ENCODE measurements around the gene PAIP2.
"Not testable (repeated sequence)": the region's sequence is repeated elsewhere in the genome, so short reads cannot be mapped to it uniquely, and the experiment has no call there.

The PAIP2 gene

DNA sequence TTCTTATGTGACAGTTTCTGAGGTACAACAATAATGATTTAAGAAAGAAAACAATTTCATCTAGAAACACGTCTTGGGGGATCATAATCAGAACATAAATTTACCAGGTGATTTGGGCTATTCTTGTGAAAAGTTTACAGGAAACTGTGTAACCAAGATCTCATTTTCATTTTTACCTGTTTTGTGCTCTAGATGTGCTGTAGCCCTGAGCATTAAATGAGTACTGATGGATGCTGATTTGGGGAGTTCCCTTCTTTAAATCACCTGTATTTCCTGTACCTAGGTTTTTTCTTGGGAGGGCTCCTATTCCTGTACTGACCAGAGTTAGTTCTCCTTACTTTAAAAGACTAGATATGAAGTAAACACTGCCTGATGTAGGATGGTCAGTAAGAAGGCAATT lies 35.5 kb upstream of the PAIP2 start:
- H3K4me3 ChIP-seq (ENCODE audit: low read length): no peak overlapping the region
- DNase-seq (ENCODE audit: low read depth): no peak
- TF ChIP-seq, protein P1, sequence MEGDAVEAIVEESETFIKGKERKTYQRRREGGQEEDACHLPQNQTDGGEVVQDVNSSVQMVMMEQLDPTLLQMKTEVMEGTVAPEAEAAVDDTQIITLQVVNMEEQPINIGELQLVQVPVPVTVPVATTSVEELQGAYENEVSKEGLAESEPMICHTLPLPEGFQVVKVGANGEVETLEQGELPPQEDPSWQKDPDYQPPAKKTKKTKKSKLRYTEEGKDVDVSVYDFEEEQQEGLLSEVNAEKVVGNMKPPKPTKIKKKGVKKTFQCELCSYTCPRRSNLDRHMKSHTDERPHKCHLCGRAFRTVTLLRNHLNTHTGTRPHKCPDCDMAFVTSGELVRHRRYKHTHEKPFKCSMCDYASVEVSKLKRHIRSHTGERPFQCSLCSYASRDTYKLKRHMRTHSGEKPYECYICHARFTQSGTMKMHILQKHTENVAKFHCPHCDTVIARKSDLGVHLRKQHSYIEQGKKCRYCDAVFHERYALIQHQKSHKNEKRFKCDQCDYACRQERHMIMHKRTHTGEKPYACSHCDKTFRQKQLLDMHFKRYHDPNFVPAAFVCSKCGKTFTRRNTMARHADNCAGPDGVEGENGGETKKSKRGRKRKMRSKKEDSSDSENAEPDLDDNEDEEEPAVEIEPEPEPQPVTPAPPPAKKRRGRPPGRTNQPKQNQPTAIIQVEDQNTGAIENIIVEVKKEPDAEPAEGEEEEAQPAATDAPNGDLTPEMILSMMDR (IDR thresholded peaks at IDR 0.05; ENCODE audit: insufficient read depth, low read depth, low read length, missing control alignments): no peak

DNA sequence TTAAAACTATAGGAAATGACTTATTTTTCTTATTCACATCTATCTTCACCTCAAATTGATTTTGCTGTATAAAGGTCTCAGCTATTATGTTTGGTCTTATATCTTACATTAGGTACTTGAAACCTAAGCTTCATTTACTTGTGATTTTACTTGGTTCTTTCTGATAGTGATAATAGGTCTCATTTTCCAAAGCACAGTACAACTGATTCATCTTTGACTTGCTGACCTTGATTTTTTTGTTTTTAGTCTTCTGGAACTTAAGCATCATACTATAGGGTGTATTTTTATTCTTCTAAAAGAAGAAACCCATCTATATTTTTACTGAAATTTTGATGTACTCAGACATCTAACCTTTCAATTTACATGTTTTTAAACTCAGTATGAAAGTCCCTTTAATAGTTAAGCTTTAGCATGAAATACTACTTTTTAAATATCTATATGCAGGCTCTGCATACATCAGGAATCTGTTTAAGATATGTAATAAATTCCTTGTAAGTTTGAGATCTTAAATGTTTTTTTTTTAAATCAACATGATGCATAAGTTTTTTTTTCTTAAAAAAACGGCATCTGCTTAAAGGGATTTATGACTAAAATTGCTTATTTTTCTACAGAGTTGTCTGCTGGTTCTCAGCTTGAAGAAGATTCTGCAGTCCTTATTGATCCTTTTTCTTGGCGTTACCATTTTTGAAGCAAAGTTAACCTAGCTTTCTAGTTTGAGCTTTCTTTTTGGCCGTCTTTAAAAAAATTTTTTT lies 34.9 kb upstream of the PAIP2 start:
- no peak overlapping the region for H3K4me3 ChIP-seq (ENCODE audit: low read length)
- no peak for DNase-seq (ENCODE audit: low read depth)
- TF ChIP-seq, protein P1 (IDR thresholded peaks at IDR 0.05; ENCODE audit: insufficient read depth, low read depth, low read length, missing control alignments): no peak

DNA sequence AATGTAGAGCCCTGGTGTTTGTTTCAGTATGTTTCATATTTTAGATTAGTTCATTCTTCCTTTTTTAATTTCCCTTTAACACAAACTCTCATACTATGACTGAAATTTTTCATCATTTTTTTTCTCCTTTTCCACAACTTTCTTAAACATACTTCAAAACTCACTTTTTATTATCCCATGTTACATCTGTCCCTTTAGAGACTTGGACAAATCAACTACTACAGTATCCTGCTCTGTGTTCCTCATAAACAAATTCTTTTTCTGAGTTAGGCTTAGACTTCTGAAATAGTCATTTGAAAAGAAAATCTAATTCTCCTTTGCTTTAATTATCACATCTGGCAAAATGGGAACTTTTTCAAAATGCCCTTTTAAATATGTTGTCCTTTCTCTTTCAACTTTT lies 32.9 kb upstream of the PAIP2 start:
- TF ChIP-seq, protein P1 (IDR thresholded peaks at IDR 0.05; ENCODE audit: insufficient read depth, low read depth, low read length, missing control alignments): no peak
- DNase-seq (ENCODE audit: low read depth): no peak

DNA sequence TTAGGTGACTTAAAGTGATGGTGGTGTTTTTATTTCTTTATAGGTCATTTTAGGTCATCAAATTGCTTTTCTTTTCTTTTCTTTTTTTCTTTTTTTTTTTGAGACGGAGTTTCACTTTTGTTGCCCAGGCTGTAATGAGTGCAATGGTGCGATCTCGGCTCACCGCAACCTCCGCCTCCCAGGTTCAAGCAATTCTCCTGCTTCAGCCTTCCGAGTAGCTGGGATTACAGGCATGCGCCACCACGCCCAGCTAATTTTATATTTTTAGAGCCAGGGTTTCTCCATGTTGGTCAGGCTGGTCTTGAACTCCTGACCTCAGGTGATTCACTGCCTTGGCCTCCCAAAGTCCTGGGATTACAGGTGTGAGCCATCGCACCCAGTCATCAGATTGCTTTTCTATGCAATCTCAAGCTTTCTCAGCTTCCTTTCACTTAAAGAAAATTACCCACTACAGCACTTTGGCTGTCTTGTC lies 30.9 kb upstream of the PAIP2 start:
- H3K4me3 ChIP-seq (ENCODE audit: low read length): not testable (repeated sequence)
- peak; percentile 72 for DNase-seq (ENCODE audit: low read depth)

More for the DNA sequence above, 32.9 kb upstream of the PAIP2 start:
- H3K4me3 ChIP-seq (ENCODE audit: low read length): no peak overlapping the region

DNA sequence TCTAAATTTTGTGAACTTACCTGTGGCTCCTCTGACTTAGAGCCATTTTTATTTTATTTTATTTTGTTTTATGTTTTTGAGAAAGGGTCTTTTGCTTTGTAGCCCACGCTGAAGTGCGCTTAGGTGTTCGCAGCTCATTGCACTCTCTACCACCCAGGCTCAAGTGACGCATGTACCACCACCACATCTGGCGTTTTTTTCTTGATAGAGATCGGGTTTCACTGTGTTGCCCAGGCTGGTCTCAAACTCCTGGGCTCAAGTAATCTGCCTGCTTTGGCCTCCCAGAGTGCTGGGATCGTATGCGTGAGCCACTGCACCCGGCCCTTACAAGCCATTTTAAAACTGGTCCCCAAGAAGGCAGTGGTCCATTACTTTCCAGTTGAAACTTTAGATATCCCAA lies 29.6 kb upstream of the PAIP2 start:
- TF ChIP-seq, protein P1 (IDR thresholded peaks at IDR 0.05; ENCODE audit: insufficient read depth, low read depth, low read length, missing control alignments): no peak
- DNase-seq (ENCODE audit: low read depth): no peak
- H3K4me3 ChIP-seq (ENCODE audit: low read length): no peak overlapping the region

DNA sequence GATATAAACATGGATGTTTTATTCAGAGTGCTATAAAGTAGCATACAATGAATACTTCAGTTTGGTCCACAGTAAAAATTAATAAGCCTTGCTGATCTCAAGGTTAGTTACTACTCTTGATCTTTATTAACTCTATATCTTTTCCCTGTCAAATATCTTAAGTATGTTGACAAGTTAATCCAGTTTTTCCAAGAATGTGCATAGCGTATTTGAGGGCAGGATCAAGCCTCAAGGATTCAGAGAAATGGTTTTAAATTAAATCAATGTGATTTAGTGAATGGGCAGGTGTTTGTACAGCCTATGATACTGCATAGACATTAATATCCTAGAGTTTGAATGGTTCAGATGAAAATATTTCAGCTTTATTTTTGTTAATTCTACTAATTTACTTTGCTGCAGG lies 27.4 kb upstream of the PAIP2 start:
- no peak for DNase-seq (ENCODE audit: low read depth)
- TF ChIP-seq, protein P1 (IDR thresholded peaks at IDR 0.05; ENCODE audit: insufficient read depth, low read depth, low read length, missing control alignments): no peak
- no peak overlapping the region for H3K4me3 ChIP-seq (ENCODE audit: low read length)

DNA sequence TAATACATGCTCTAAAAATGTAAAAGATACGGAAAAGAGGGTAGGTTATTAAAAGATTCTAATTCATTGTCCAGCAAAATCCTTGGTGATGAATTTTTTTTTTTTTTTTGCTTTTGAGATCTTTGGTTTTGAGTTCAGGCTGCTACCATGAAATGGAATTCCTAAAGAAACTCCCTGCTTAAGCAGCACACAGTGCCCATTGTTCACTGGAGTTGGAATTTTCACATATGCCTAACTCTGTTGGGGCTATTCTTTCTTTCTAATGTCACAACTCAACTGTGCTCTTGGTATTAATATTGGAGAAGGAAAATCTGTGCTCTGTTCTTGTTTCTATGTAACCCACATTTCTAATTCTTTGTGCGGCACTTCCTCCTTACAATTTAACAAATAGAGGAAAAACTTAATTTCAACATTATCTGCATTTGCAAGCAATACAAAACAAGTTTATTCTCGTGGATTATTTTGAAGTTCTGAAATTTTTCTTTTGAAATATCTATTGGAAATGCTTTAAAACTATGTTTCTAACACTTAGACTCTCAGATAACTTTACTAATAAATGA lies 26.5 kb upstream of the PAIP2 start:
- TF ChIP-seq, protein P1 (IDR thresholded peaks at IDR 0.05; ENCODE audit: insufficient read depth, low read depth, low read length, missing control alignments): no peak
- no peak overlapping the region for H3K4me3 ChIP-seq (ENCODE audit: low read length)
- DNase-seq (ENCODE audit: low read depth): no peak
